Measurements from ENCODE around the gene IFRD2. TPM values are rescaled to one million over a fixed set of nuclear protein-coding genes. Genes with fewer than 3 reads are reported as not detected.
A peak's percentile ranks its signal among the peaks of the same experiment; 100 is the strongest.

Gene IFRD2
- total and polyA plus RNA-seq, 9 of the 15 experiments (the other 6 are each of a cell fraction or from before 2014, with no cell fraction given) = 30.5 to 115 (median 52.8) TPM

DNA sequence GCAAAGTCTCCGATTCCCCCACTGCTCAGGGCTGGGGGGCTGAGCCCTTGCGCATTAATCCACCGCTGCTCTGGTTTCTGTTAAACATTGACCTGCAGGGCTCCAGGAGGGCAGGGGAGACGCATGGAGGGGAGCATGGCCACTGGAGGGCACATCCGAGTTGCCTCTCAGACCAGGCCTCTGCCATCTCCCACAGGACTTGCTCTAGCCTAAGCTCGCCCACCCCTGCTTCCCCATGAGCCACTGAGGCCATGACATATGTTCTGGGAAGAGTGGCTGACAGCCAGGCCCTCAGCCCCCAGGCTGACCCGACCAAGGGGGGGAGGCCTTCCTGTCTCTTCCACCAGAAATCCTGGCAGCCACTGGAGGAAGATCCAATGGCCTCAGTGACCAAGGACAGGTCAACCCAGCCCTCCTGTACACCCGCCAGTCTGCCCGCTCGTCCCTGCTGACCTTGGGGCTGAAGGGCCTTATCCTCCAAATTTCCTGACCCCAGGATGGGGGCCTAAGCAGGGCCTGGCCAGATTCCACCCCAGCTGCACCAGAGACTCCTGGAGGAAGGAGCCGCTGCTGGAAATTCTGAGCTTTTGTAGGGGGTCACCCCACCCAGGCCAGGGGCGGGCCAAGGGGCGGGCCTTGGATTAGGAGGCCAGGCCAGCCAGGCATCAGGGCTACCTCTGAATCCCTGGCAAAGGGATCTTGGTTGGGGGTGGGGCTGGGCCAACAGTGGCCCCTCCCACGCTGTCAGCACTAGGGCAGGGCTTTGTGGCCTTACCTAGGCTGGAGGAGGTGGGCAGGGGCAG, 11.0 kb upstream of the IFRD2 start, which contains the start of gene HYAL1 (continued):
- TF ChIP-seq, protein P1, sequence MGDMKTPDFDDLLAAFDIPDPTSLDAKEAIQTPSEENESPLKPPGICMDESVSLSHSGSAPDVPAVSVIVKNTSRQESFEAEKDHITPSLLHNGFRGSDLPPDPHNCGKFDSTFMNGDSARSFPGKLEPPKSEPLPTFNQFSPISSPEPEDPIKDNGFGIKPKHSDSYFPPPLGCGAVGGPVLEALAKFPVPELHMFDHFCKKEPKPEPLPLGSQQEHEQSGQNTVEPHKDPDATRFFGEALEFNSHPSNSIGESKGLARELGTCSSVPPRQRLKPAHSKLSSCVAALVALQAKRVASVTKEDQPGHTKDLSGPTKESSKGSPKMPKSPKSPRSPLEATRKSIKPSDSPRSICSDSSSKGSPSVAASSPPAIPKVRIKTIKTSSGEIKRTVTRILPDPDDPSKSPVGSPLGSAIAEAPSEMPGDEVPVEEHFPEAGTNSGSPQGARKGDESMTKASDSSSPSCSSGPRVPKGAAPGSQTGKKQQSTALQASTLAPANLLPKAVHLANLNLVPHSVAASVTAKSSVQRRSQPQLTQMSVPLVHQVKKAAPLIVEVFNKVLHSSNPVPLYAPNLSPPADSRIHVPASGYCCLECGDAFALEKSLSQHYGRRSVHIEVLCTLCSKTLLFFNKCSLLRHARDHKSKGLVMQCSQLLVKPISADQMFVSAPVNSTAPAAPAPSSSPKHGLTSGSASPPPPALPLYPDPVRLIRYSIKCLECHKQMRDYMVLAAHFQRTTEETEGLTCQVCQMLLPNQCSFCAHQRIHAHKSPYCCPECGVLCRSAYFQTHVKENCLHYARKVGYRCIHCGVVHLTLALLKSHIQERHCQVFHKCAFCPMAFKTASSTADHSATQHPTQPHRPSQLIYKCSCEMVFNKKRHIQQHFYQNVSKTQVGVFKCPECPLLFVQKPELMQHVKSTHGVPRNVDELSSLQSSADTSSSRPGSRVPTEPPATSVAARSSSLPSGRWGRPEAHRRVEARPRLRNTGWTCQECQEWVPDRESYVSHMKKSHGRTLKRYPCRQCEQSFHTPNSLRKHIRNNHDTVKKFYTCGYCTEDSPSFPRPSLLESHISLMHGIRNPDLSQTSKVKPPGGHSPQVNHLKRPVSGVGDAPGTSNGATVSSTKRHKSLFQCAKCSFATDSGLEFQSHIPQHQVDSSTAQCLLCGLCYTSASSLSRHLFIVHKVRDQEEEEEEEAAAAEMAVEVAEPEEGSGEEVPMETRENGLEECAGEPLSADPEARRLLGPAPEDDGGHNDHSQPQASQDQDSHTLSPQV (IDR thresholded peaks at IDR 0.05) = peak; percentile 48
- TF ChIP-seq CEBPB (tag; IDR thresholded peaks at IDR 0.05) (no peak), KLF13 (tag; IDR thresholded peaks at IDR 0.05; ENCODE audit: borderline replicate concordance, low read depth) (no peak), ZZZ3 (IDR thresholded peaks at IDR 0.05) (no peak), L3MBTL2 (IDR thresholded peaks at IDR 0.05) (0 out of 2 replicates have a peak, but pooled peaks have one; percentile 21), PHF8 (IDR thresholded peaks at IDR 0.05; ENCODE audit: borderline replicate concordance, low read length) (peak; percentile 63; the same call in 1 of the 2 replicates), ILK (tag; IDR thresholded peaks at IDR 0.05; ENCODE audit: borderline replicate concordance, low read depth) (no peak), ZKSCAN3 (CRISPR knock-in tag; IDR thresholded peaks at IDR 0.05) (no peak), NUFIP1 (IDR thresholded peaks at IDR 0.05; ENCODE audit: partially characterized antibody) (no peak), FOXJ2 (tag; IDR thresholded peaks at IDR 0.05) (no peak), POLR2B (IDR thresholded peaks at IDR 0.05; ENCODE audit: low read depth, partially characterized antibody) (peak; percentile 61), EP400 (IDR thresholded peaks at IDR 0.05) (peak; percentile 34; the same call in 1 of the 2 replicates), CBFA2T3 (IDR thresholded peaks at IDR 0.05) (no peak), SRF (CRISPR knock-in tag; IDR thresholded peaks at IDR 0.05) (no peak), ZNF436 (CRISPR knock-in tag; IDR thresholded peaks at IDR 0.05) (no peak)
- TF ChIP-seq, protein P2, sequence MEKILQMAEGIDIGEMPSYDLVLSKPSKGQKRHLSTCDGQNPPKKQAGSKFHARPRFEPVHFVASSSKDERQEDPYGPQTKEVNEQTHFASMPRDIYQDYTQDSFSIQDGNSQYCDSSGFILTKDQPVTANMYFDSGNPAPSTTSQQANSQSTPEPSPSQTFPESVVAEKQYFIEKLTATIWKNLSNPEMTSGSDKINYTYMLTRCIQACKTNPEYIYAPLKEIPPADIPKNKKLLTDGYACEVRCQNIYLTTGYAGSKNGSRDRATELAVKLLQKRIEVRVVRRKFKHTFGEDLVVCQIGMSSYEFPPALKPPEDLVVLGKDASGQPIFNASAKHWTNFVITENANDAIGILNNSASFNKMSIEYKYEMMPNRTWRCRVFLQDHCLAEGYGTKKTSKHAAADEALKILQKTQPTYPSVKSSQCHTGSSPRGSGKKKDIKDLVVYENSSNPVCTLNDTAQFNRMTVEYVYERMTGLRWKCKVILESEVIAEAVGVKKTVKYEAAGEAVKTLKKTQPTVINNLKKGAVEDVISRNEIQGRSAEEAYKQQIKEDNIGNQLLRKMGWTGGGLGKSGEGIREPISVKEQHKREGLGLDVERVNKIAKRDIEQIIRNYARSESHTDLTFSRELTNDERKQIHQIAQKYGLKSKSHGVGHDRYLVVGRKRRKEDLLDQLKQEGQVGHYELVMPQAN (IDR thresholded peaks at IDR 0.05; ENCODE audit: borderline replicate concordance) = no peak
- TF ChIP-seq, protein P3, sequence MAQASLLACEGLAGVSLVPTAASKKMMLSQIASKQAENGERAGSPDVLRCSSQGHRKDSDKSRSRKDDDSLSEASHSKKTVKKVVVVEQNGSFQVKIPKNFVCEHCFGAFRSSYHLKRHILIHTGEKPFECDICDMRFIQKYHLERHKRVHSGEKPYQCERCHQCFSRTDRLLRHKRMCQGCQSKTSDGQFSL (CRISPR knock-in tag; IDR thresholded peaks at IDR 0.05) = 0 out of 2 replicates have a peak, but pooled peaks have one; percentile 32
- TF ChIP-seq, protein P3 (tag; IDR thresholded peaks at IDR 0.05) = no peak
- TF ChIP-seq, protein P4, sequence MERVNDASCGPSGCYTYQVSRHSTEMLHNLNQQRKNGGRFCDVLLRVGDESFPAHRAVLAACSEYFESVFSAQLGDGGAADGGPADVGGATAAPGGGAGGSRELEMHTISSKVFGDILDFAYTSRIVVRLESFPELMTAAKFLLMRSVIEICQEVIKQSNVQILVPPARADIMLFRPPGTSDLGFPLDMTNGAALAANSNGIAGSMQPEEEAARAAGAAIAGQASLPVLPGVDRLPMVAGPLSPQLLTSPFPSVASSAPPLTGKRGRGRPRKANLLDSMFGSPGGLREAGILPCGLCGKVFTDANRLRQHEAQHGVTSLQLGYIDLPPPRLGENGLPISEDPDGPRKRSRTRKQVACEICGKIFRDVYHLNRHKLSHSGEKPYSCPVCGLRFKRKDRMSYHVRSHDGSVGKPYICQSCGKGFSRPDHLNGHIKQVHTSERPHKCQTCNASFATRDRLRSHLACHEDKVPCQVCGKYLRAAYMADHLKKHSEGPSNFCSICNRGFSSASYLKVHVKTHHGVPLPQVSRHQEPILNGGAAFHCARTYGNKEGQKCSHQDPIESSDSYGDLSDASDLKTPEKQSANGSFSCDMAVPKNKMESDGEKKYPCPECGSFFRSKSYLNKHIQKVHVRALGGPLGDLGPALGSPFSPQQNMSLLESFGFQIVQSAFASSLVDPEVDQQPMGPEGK (CRISPR knock-in tag; IDR thresholded peaks at IDR 0.05; ENCODE audit: borderline replicate concordance) = no peak
